Tibial nerve (tissue), 3 donors: ENCODE measurements around the gene DDX28.

ENCODE experiments used
- CTCF ChIP-seq, 5 experiments: fragments of 200-600 bp in 3 of 5; fragments of 450-650 bp in 2 of 5; sonication (generic) in 3 of 5; IDR thresholded peaks; one replicate each; pipeline ENCODE4 v1.5.1; 2016 to 2019; ENCODE audit warnings: antibody characterized with exemption in 5 of 5, mild to moderate bottlenecking in 3 of 5, moderate library complexity in 2 of 5
- POLR2A ChIP-seq, 2 donors: fragments of 450-650 bp; IDR thresholded peaks; one replicate each; pipeline ENCODE4 v1.6.1; 2017; ENCODE audit warnings: antibody characterized with exemption in 2 of 2, mild to moderate bottlenecking in 2 of 2, moderate library complexity in 2 of 2

GRCh38 chr16:67986949-67987348 lies 36.1 kb downstream of the DDX28 start:
- TF ChIP-seq CTCF (IDR thresholded peaks at IDR 0.05) (no peak), POLR2A (IDR thresholded peaks at IDR 0.05) (no peak)
